HG03442 (cell line): ENCODE results near the gene TMEM134.
"Not testable (repeated sequence)": the region's sequence is repeated elsewhere in the genome, so short reads cannot be mapped to it uniquely, and the experiment has no call there.

Experiments used
- ATAC-seq: cut with Tn5 transposase; IDR thresholded peaks from one replicate; pipeline ENCODE4 v1.9.1; 2021; ENCODE audit warnings: mild to moderate bottlenecking, moderate library complexity; ENCODE audit not compliant: unreplicated experiment

Gene TMEM134

GRCh38 chr11:67486481-67487195, 17.6 kb upstream of the TMEM134 start:
- peak; percentile 29 for ATAC-seq

GRCh38 chr11:67485873-67486361, 16.9 kb upstream of the TMEM134 start:
- ATAC-seq: not testable (repeated sequence)

- no peak for ATAC-seq
These were observed 15.8 kb upstream of the TMEM134 start for GRCh38 chr11:67484847-67485311.

- no peak for ATAC-seq
These were observed 15.0 kb upstream of the TMEM134 start for GRCh38 chr11:67483831-67484665.

GRCh38 chr11:67482827-67483798, 14.1 kb upstream of the TMEM134 start, which contains the start of gene AIP:
TSS of gene AIP (plus strand) at chr11:67483026. CDS start at chr11:67483159, 133 bp downstream.
- peak; percentile 57 for ATAC-seq

- no peak for ATAC-seq
These were observed 13.3 kb upstream of the TMEM134 start for GRCh38 chr11:67482275-67482826.

- ATAC-seq: not testable (repeated sequence)
These were observed 8.4 kb upstream of the TMEM134 start for GRCh38 chr11:67477344-67478050.

GRCh38 chr11:67476692-67477091, 7.6 kb upstream of the TMEM134 start:
- ATAC-seq: not testable (repeated sequence)

GRCh38 chr11:67472882-67473281, 3.8 kb upstream of the TMEM134 start:
- ATAC-seq: no peak

GRCh38 chr11:67470337-67471002, 1.4 kb upstream of the TMEM134 start:
- ATAC-seq: no peak

- ATAC-seq: no peak
These were observed 409 bp upstream of the TMEM134 start for GRCh38 chr11:67469508-67469811.

- ATAC-seq: no peak
These were observed 644 bp downstream of the TMEM134 start for GRCh38 chr11:67468456-67468758.

GRCh38 chr11:67468056-67468455, 995 bp downstream of the TMEM134 start:
- no peak for ATAC-seq

GRCh38 chr11:67466962-67467771, 1.9 kb downstream of the TMEM134 start:
- no peak for ATAC-seq

GRCh38 chr11:67466367-67466766, 2.7 kb downstream of the TMEM134 start:
- no peak for ATAC-seq

GRCh38 chr11:67465530-67465929, 3.5 kb downstream of the TMEM134 start:
- ATAC-seq: not testable (repeated sequence)

- ATAC-seq: no peak
These were observed 3.9 kb downstream of the TMEM134 start for GRCh38 chr11:67465189-67465510.

GRCh38 chr11:67464411-67465188, 4.5 kb downstream of the TMEM134 start:
- peak; percentile 40 for ATAC-seq
